Measurements from ENCODE around the gene CAPN8.

GRCh38 chr1:223515926-223516325, 149.6 kb downstream of the CAPN8 start:
- TF ChIP-seq CREB1 (IDR thresholded peaks at IDR 0.05; ENCODE audit: low read depth) (no peak), MAX (IDR thresholded peaks at IDR 0.05) (no peak), FOXM1 (IDR thresholded peaks at IDR 0.05; ENCODE audit: borderline replicate concordance, low read depth) (no peak), TAF1 (IDR thresholded peaks at IDR 0.05; ENCODE audit: low read depth) (no peak), CEBPB (IDR thresholded peaks at IDR 0.05) (no peak), TEAD4 (IDR thresholded peaks at IDR 0.05) (no peak), EP300 (IDR thresholded peaks at IDR 0.05; ENCODE audit: borderline replicate concordance) (no peak), REST (IDR thresholded peaks at IDR 0.05; ENCODE audit: low read depth) (no peak), NFIC (IDR thresholded peaks at IDR 0.05) (no peak)

Measured in Ishikawa (cell line).